Body of pancreas (tissue), 4 donors: Measurements from ENCODE around the gene ARHGEF28. TPM values are rescaled to one million over a fixed set of nuclear protein-coding genes. Genes with fewer than 3 reads are reported as not detected.

ENCODE experiments used
- ATAC-seq: fragments of 150-250 bp; one replicate; pipeline ENCODE4 v1.9.1; 2016
- DNase-seq, 4 donors: peaks; one replicate each; pipeline ENCODE4 v3.0.0-alpha.2; 2019
- H3K27ac ChIP-seq, 4 donors: fragments of 200-600 bp; sonication (generic); 1 replicate in 3 of 4; 2 replicates in 1 of 4; pipeline versions ENCODE4 v1.5.1 to v1.6.1; 2016 to 2019; ENCODE audit warnings: mild to moderate bottlenecking in 1 of 4, mixed read lengths in 1 of 4, moderate library complexity in 1 of 4
- H3K27me3 ChIP-seq, 2 donors: fragments of 200-600 bp; sonication (generic); one replicate each; pipeline ENCODE4 v1.6.0; 2016; ENCODE audit warnings: mild to moderate bottlenecking in 1 of 2
- H3K36me3 ChIP-seq, 2 donors: fragments of 200-600 bp; sonication (generic); replicated peaks in 1 of 2; 2 replicates each; pipeline ENCODE4 v1.5.1; 2016; ENCODE audit warnings: low read depth in 2 of 2; ENCODE audit not compliant: insufficient read depth in 1 of 2
- H3K4me1 ChIP-seq: fragments of 200-600 bp; sonication (generic); one replicate; pipeline ENCODE4 v1.6.0; 2016
- H3K4me3 ChIP-seq, 2 donors: fragments of 200-600 bp; sonication (generic); 1 replicate in 1 of 2; 2 replicates in 1 of 2; pipeline ENCODE4 v1.5.1; 2016 to 2019
- H3K9me3 ChIP-seq, 3 donors: fragments of 200-600 bp; sonication (generic); 1 replicate in 2 of 3; 2 replicates in 1 of 3; pipeline ENCODE4 v1.5.1; 2016
- POLR2A ChIP-seq, 3 donors: fragments of 450-650 bp; IDR thresholded peaks; one replicate each; pipeline ENCODE4 v1.6.1; 2016; ENCODE audit warnings: antibody characterized with exemption in 3 of 3, mild to moderate bottlenecking in 2 of 3
- WGBS, 2 donors: methylation state at CpG; one replicate each; pipeline ENCODE4 v1.1.5; 2017; 5-methylcytosine and 5-hydroxymethylcytosine counted together
- intact Hi-C: fragments of 100-400 bp; cut with DNase I; formaldehyde crosslinking; loops from one replicate; pipeline ENCODE4 v1.15.1; 2023
- total RNA-seq, 2 donors: library from RNA; depleted of rRNA; stranded (reverse); fragments of >200 nt; gene quantifications; one replicate each; pipeline ENCODE4 v1.1.0, GENCODE V29; 2016
- TF ChIP-seq, protein P1 (sequence below), 7 experiments: fragments of 450-650 bp in 4 of 7; fragments of 200-600 bp in 3 of 7; sonication (generic) in 3 of 7; IDR thresholded peaks; one replicate each; pipeline ENCODE4 v1.5.1; 2016 to 2019; ENCODE audit warnings: antibody characterized with exemption in 7 of 7

Gene ARHGEF28
- total RNA-seq, 2 donors from 2014 or later = 63.0 to 67.2 TPM

DNA sequence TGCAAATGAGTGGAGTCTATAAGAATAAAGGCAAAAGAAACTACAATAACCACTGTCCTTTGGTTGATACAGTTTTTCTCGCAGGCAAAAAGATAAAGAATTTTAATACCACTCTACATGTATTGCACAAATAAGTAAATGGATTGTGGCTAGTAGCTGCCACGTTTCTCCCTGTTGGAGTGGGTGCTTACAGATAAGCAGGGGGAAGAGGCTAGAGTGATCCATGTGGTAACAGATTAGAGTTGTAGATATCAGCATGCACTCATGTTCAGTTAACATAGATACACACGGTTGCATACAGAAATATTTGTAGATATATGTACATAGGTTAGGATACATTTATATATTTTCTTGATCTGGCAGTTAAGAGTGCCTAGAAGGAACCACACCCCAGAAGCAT is 179.5 kb downstream of the ARHGEF28 start:
- 42 to 56% methylated on average over 3 of the region's 3 CpGs for WGBS, 2 donors
- H3K36me3 ChIP-seq = no peaks in the 10 kb centered on the region
- ATAC-seq (no peak), DNase-seq (no peak)
- H3K4me3 ChIP-seq = no peak overlapping the region
- no peaks in the 10 kb centered on the region for H3K9me3 ChIP-seq
- TF ChIP-seq, protein P1, sequence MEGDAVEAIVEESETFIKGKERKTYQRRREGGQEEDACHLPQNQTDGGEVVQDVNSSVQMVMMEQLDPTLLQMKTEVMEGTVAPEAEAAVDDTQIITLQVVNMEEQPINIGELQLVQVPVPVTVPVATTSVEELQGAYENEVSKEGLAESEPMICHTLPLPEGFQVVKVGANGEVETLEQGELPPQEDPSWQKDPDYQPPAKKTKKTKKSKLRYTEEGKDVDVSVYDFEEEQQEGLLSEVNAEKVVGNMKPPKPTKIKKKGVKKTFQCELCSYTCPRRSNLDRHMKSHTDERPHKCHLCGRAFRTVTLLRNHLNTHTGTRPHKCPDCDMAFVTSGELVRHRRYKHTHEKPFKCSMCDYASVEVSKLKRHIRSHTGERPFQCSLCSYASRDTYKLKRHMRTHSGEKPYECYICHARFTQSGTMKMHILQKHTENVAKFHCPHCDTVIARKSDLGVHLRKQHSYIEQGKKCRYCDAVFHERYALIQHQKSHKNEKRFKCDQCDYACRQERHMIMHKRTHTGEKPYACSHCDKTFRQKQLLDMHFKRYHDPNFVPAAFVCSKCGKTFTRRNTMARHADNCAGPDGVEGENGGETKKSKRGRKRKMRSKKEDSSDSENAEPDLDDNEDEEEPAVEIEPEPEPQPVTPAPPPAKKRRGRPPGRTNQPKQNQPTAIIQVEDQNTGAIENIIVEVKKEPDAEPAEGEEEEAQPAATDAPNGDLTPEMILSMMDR (IDR thresholded peaks at IDR 0.05) = no peak
- no peak for TF ChIP-seq POLR2A (IDR thresholded peaks at IDR 0.05)
- H3K27me3 ChIP-seq = no peaks in the 10 kb centered on the region
- intact Hi-C loops = no loop called here
- no peak overlapping the region for H3K27ac ChIP-seq
- H3K4me1 ChIP-seq = no peaks in the 10 kb centered on the region

DNA sequence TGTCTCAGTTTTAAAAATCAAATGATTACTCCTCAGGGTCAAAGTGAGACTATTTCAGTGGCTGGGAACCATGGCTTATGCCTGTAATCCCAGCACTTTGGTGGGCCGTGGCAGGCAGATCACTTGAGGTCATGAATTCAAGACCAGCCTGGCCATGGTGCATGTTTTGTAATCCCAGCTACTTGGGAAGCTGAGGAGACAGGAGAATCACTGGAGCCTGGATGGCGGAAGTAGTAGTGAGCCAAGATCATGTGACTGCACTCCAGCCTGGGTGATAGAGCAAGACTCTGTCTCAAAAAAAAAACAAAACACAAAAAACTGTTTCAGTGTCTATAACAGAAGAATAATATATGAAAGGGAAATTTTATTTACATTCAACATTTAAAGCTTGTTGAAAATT is 182.9 kb downstream of the ARHGEF28 start:
- H3K27ac ChIP-seq = no peak overlapping the region
- H3K27me3 ChIP-seq = no peaks in the 10 kb centered on the region
- intact Hi-C loops = no loop called here
- H3K4me1 ChIP-seq = no peaks in the 10 kb centered on the region
- no peak for DNase-seq
- TF ChIP-seq, protein P1 (IDR thresholded peaks at IDR 0.05) = no peak
- TF ChIP-seq POLR2A (IDR thresholded peaks at IDR 0.05) = no peak
- H3K4me3 ChIP-seq = no peak overlapping the region
- no peaks in the 10 kb centered on the region for H3K9me3 ChIP-seq
- no peak for ATAC-seq
- 80 to 93% methylated on average over 2 of the region's 2 CpGs for WGBS, 2 donors
- H3K36me3 ChIP-seq = no peaks in the 10 kb centered on the region

DNA sequence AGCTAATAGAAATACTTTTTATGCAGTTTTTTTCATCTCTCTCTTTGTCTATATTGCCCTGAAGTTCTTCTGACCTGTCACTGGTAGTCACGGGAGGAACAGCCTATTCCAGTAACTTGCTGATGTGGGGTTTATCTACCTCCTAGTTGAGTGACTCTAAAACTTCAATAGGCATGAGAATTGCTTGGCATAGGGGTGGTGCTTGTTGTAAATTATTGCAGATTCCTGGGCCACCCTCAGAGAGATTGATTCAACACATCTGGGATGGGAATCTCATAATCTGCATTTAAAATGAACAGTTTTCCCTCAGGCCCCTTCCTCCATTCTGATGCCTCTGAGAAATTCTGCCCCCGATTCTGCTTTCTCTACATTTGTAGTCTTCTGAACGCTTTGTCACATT is 184.4 kb downstream of the ARHGEF28 start:
- H3K9me3 ChIP-seq = no peaks in the 10 kb centered on the region
- intact Hi-C loops = no loop called here
- no peak overlapping the region for H3K27ac ChIP-seq
- DNase-seq (no peak), ATAC-seq (no peak)
- WGBS, 2 donors = 90 to 95% methylated on average over 3 of the region's 3 CpGs
- H3K4me3 ChIP-seq = no peak overlapping the region
- no peaks in the 10 kb centered on the region for H3K27me3 ChIP-seq
- TF ChIP-seq POLR2A (IDR thresholded peaks at IDR 0.05) = no peak
- TF ChIP-seq, protein P1 (IDR thresholded peaks at IDR 0.05) = no peak
- no peaks in the 10 kb centered on the region for H3K4me1 ChIP-seq
- H3K36me3 ChIP-seq = no peaks in the 10 kb centered on the region

- Histone ChIP-seq H3K36me3 (no peaks in the 10 kb centered on the region), H3K27ac (peak overlapping the region in 3 of 4 donors; percentile 49 to 77 (median 69)), H3K4me1 (peaks cover 3% of the 10 kb centered on the region), H3K4me3 (no peak overlapping the region), H3K27me3 (no peaks in the 10 kb centered on the region), H3K9me3 (no peaks in the 10 kb centered on the region)
- ATAC-seq = no peak
- 57% methylated on average over 6 of the region's 6 CpGs for WGBS, 2 donors
- TF ChIP-seq, protein P1 (IDR thresholded peaks at IDR 0.05) = no peak
- no peak for TF ChIP-seq POLR2A (IDR thresholded peaks at IDR 0.05)
- intact Hi-C loops = no loop called here
- no peak for DNase-seq
Observed at GRCh38 chr5:73812457-73812856, 186.5 kb downstream of the ARHGEF28 start.

DNA sequence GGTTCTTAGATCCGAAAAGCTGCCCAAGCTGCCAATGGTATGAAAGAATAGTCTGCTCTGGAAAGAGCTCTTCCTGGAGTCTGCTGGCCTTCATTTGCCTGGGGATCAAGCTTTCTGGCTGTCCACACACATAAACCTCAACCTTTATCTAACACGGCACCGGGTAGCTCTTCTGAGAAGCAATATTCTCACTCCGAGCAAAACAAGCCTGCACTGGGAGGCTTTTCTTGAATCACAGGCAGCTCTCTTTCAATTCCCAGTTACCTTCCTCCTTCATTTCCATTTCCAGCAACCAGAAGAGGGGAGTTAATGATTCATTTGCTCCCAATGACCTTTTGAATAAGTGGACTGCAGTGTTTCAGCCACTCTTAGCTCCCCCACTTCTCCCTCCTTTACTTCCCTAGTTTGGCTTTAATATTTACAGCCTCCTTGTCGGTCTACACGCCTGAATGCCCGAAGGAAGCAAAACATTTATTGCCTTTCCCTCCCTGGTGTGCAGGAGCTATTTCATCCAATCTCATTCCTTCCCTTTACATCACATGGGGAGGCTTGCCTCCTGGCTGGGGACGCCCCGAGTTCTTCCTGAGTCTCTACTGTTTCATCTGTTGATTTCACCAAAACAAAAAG is 187.1 kb downstream of the ARHGEF28 start:
- H3K9me3 ChIP-seq = no peaks in the 10 kb centered on the region
- ATAC-seq = peak; percentile 74
- H3K4me3 ChIP-seq = no peak overlapping the region
- DNase-seq = peak in 3 of 4 donors; percentile 20 to 36 (median 29)
- 49 to 65% methylated on average over 9 of the region's 9 CpGs for WGBS, 2 donors
- H3K36me3 ChIP-seq = no peaks in the 10 kb centered on the region
- TF ChIP-seq, protein P1 (IDR thresholded peaks at IDR 0.05) = no peak
- no peak for TF ChIP-seq POLR2A (IDR thresholded peaks at IDR 0.05)
- H3K27me3 ChIP-seq = no peaks in the 10 kb centered on the region
- peak overlapping the region in 3 of 4 donors; percentile 49 to 77 (median 69) for H3K27ac ChIP-seq
- intact Hi-C loops = no loop called here
- peaks cover 3% of the 10 kb centered on the region for H3K4me1 ChIP-seq
